ENCODE data around the gene CC2D2B.
"Not testable (repeated sequence)": the region's sequence is repeated elsewhere in the genome, so short reads cannot be mapped to it uniquely, and the experiment has no call there.

Gene CC2D2B

DNA sequence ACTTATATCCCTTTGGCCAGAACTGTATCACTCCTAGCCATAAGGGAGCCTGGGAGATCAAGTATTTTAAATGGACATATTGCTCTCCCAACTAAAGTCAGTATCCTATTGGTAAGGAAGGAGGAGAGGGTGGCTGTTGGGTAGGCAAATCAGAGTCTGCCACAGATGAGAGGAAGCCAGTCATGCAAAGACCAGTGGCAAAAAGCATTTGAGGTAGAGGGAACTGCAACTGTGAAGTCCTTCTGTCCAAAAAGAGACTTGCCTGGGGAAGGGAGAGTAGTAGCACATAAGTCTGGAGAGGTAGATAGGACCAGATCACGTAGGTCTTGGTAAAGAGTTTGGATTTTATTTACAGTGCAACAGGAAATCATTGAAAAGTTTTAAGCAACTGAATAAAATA, 126.8 kb downstream of the CC2D2B start:
- DNase-seq, result no peak

DNA sequence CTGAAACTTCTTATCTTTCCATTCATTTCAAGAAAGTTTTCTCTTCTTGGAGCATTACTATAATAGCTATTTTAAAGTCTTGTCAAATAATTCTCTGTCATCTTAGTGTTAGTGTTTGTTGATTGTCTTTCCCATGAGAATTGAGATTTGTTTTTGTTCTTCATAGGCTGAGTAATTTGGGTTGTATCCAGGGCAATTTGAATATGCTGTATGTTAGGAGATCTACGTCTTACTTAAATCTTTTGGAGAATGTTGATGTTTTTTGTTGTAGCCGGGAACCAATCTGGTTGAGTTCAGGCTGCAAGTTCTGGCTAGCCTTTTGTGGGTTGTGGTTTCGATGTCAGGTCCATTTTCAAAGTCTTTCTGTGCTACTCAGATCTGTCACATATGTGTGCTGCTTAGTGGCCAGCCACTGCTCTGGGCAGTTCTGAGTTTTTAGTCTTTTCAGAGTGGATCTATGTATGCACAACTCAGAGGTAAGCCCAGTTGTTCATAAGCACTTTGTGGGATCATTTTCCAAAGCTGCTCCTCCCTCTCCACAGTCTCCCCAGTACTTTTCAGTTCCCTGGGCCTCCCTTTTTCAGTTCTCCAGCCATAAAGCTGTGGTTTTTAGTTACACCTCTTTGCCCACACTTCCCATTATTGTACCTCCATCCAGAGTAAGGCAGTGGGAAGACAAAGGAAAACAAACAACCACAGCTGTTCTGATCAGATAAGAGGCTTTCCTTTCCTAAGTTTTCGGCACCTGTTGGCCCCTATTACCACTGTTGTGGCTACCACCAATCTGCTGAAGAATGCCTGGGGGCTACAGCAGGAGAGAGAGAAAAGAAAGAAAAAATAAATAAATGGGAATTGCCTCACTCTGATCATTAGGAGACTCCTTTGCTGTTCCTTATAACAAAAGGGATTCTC, 131.0 kb downstream of the CC2D2B start:
- no peak for DNase-seq

DNA sequence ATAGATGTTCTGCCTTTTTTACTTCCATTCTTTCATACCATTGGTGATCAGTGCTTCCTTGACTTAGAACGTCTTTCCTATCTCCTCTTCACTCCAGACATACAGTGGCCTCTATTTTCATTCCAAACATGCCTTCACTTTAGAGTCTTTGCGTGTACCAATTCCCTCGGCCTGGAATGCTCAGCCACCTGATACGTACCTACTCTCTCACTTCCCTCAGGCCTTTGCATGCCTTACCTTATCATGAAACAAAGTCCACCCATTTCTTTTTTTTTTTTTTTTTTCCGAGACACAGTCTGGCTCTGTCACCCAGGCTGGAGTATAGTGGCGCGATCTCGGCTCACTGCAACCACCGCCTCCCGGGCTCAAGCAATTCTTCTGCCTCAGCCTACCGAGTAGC, 133.4 kb downstream of the CC2D2B start:
- DNase-seq, result no peak

DNA sequence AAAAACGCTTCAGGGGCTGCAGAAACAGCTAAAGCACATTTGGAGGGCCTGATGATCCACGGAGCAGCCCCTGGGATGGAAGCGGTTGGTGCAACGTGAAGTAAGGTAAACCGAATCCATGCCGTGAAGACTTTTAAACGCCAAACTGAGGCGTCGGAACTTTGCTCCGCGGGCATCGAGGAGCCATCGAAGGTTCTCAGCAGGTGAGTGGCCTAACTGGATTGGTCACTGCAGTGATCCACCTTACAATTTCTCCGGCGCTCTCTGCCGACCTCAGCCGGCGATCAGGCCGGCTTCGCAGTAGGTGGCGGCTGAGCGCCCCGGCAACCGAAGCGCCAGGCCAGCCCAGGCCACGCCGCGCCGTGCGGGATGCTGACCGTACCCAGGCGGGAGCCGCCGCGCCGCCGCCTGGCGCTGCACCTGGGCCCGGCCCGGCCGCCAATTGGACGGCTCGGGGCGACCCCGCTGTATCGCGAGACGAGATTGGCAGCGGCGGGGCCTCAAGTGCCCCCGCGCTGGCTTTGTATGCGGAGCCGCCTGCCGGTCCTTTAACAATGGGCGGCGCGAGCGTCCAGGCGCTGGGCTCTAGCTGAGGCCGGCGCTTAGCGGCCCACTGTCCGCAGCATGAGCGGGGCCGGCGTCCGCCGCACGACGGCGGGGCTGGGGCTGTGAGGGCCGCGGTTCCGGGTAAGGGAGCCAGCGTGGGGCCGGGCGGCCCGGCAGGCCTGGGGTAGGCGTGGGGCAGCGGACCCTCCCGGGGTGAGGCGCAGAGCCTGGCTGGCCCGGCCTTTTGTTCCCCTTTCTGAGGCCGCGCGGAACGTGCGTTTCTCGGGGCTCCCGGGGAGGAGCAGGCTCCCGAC, 135.5 kb downstream of the CC2D2B start, which contains the start of gene CCNJ:
TSS of gene CCNJ (plus strand) at position 551 of the 860 bp plus-strand sequence. CDS start 811 bp downstream, outside the sequence.
- DNase-seq, result peak; percentile 79

DNA sequence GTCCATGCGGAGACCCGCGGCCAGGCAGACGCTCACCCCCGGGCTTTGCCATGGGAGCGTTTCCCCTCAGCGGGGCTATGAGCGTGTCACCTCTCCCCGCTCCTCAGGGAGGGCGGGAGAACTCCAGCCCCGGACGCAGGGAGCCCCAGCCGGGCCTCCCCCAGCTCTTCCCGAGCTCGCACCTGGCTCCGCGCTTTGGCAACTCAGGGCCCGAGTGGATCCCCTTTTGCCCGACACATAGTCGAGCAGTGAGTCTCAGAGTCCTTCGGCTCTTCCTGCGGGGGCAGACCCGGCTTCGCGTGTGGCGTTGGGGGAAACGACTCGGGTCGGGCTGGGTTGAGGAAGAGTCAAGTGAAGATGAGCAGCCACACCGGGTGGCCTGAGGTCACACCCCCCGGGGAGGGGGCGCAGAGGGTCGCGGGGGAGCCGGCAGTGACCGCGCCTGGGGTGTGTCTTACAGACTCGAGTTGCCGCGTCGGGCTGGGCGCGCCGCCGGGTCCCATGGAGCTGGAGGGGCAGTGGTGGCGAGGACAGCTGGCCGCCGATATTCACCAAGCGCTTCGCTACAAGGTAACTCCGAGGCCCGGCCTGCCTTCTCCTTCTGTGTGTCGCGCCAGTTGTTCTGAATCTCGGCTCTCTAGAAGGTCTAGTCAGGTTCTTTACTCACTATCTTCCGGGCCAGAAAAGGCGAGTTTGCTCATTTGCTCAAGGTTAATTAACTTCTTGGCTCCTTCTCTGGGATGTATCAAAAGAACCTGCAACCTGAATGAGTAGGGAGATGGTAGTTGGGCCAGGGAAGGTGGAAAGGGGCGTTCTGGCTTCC, 136.3 kb downstream of the CC2D2B start:
- peak; percentile 45 for DNase-seq

DNA sequence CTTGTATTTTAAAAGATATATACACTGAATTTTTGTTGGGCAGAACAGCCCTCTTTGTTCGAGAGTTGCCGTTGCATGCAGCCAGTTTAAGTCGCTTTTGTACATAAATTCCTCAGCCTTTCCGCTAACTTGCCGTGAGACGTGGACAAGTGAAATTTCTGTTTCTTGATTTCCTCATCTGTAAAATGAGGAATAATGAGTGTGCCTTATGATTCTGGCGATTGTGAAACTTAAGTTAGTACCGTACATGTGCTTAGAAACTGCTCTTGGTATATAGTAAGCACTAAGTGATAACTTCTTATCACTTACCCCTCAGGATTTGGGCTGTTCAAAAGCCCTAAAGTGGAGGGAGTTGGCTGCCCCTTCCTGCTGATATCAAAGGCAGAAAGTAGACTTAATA, 137.0 kb downstream of the CC2D2B start:
- DNase-seq, result no peak

DNA sequence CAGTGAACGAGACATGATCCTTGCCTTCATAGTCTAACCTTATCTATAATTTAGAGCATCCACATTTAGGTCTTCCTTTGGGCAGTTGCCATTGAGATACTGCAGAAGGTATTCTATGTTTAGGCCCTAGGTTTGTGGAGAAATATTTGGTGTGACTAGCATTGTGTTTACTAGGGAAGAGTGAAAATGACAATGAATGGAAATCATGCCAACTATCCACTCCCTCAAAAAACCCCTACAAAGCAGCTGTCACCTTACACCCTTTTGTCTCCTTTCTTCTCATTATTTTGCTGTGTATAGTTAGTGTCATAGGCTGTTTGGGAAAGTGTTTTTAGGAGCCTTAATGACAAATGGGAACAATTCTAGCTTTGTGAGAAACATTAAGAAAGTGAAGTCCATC, 138.8 kb downstream of the CC2D2B start:
- DNase-seq, result no peak

DNA sequence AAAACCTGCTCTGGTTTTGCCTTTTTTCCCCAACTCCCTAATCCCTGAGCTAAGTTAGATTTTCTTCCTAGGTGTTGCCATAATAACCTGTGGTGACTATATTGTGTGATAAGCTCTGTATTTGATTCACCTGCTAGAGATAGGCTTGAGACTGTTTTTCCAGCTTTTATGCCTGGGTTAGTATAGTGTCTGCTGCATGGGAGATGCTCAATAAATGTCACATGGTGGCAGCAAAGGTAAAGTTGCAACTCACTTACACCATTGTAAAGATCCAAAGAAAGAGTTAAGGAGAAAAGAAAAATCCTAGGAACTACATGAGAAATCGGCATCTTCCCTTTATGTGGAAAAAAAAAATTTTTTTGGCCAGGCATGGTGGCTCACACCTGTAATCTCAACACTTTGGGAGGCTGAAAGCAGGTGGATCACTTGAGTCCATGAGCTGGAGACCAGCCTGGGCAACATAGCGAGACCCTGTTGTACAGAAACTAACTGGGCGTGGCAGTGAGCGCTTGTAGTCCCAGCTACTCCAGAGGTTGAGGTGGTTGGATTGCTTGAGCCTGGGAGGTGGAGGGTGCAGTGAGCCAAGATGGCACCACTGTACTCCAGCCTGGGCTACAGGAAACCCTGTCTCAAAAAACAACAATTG, 139.4 kb downstream of the CC2D2B start:
- no peak for DNase-seq

DNA sequence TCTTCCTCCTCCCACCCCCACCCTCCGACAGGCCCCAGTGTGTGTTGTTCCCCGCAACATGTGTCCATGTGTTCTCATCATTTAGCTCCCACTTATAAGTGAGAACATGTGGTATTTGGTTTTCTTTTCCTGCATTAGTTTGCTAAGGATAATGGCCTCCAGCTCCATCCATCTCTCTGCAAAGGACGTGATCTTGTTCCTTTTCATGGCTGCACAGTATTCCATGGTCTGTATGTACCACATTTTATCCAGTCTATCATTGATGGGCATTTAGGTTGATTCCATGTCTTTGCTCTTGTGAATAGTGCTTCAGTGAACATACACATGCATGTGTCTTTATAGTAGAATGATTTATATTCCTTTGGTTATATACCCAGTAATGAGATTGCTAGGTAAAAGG, 140.2 kb downstream of the CC2D2B start:
- DNase-seq, result not testable (repeated sequence)

DNA sequence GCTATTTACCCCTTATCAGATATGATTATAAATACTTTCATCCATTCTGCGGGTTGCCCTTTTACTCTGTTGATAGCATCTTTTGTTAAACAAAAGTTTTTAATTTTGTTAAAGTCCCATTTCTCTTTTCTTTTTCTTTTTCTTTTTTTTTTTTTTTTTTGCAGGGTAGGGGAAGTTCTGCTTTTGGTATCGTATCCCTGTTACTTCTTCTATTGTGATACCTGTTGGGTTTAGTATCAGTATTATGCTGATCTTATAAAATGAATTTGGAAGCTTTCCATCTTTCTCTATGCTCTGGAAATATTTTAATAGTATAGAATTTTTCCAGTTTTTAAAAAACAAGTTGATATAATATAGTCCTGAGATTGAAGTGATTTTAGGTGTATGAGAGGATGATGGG, 141.6 kb downstream of the CC2D2B start:
- no peak for DNase-seq

DNA sequence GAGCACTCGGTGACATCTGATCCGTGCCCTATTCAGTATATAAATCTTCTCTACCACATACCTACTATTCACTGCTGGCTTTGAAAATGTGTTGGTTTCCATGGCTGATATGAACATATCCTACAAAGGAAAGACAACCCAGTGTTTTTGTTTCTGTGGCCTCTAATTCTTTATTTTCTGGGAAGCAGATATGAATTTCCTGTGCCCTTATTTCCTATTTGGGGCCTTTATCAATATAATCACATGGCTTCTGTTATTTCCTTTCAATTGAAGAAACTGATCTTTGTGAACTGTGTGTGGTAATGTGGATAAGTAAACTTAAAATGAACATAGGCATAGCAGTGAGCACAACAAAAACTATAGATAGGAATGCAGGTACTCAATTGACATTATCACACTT, 146.2 kb downstream of the CC2D2B start:
- no peak for DNase-seq

DNA sequence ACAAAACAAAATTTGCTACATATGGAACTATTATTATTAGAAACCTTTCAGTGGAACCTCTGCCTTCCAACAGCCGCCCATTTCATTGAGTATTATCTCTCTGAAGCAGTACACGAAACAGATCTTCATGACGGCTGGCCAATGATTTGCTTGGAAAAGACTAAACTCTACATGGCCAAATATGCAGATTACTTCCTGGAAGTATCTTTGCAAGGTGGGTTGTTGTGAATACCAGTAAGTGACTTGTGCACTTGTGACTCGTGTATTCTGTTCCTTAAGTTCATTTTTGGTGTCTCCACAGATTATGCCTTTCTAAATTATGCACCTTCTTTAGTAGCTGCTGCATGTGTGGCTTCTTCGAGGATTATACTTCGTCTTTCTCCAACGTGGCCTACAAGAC, 149.0 kb downstream of the CC2D2B start:
- no peak for DNase-seq

DNA sequence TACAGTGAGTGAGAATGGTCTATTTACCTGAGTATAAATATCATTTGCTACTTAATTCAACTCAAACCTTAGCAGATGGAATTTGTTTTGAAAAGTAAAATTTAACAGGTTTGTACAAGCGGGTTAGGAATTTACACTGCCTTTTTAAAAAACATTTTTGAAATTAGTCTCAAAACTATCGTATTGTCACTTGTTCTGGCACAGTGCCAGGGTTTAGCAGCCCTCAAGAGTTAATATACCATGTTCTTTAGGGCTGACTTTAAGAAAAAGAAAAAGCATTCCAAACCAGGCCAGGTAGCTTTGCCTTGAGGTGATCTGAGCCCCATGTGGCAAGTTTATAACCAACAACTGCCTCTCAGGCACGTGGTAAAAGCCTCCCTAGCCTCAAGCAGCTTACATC, 153.5 kb downstream of the CC2D2B start:
- DNase-seq, result no peak

DNA sequence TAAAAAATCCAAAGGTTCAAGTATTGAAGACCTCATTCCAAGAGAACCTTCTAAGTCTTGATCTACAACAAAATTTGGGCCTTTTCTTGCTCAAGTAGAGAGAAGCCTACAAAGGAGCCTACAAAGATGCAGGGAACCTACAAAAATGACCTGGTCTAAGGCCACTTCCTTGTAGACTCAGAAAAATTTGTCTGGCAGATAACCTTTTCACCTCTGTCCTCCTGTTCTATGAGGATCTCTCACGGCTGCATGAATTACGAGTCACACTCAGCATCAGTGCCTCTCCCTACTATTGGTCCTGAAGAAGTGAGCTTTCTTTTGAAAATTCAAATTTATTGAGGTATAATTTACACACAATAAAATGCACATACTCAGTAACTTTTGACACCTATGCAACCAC, 164.9 kb downstream of the CC2D2B start:
- DNase-seq, result no peak

DNA sequence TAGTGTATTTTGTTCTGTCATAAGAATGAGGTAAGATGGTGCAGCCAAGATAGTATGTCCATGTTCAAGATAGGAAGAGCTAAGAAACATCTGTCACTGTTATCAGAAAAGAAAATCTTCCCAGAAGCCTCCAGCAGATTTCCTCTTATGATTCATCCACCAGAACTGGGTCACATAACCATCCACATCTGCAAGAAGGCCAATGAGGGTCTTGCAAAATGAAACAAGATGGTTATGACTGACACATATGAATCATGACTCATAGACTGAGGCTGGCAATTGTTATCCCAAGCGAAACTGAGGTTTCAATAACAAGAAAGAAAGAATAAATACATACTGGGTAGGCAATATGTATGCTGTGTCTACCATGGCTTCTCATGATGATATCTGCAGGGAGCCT, 165.9 kb downstream of the CC2D2B start:
- no peak for DNase-seq

DNA sequence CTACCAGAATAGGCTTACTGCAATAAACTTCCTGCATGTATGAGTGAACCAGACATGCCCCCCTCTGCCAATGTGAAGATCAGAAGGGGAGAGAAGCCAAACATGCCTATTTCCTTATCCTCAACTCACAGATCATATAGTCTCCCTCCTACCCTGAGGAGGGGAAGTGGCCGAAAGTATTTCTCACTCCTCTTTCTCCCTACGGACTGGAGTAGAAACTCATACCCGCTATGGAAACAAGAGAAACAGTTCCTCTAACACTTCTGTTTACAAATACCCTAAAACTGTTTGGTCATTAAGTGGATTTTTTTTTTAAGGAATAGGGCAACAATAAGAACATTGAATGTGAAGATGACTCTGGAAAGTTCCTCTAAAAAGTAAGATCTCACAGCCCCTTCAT, 167.0 kb downstream of the CC2D2B start:
- DNase-seq, result no peak

DNA sequence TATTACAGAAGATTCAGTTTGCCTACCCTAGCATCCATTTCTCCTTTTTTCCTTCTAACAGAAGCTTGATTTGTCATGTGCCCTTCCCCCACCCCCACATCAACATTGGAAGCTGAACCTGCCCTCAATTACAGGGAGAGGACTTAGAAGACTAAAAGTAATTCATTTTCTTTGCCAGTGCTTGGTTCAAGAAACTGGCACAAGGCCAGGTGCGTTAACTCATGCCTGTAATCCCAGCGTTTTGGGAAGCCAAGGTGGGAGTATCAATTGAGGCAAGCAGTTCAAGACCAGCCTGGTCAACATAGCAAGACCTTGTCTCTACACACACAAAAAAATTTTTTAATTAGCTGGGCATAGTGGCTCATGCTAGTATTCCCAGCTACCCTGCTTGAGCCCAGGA, 168.2 kb downstream of the CC2D2B start:
- DNase-seq, result no peak

DNA sequence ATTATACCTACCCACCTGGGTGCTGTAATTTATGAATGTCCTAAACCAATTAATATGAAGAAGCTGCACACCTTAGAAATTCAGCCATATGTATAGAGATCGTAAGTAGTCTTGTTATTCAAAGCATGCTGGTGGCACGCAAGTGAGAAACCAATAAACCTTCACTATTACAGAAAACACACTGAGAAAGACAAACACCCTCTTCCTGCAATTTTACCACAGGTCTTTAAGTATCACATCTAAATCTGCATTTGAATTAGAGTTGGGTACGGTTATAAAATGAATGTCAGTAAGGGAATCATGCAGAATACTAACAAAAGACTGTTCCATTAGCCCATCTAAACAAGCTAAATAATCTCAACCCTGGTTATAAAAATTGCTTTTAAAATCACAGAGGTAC, 169.4 kb downstream of the CC2D2B start:
- no peak for DNase-seq

DNA sequence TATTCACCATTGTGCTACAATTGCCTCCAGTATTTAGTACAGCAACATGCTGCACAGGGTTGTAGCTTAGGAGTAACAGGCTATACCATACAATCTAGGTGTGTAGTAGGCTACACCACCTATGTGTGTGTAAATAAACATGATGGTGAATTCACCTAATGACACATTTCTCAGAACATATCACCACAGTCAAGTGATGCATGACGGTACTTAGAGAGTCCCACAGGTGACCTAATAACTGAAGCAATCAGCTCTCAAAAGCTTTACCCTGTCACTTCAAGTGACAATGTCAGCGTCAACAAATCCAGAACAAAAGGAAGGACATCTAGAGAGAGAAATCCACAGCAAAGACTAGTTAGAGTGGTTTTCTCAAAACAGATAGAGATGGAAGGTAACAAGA, 174.4 kb downstream of the CC2D2B start:
- DNase-seq, result no peak
